Ovary (tissue), 9 donors: ENCODE results near the gene SCN4A. TPM values are rescaled to one million over a fixed set of nuclear protein-coding genes. Genes with fewer than 3 reads are reported as not detected.

Experiments
- DNase-seq, 5 donors: peaks; one replicate each; pipeline ENCODE4 v3.0.0-alpha.2; 2019 to 2020
- H3K27ac ChIP-seq, 2 donors: fragments of 200-600 bp; one replicate each; pipeline versions ENCODE4 v1.5.1 to v1.8.0; 2019 to 2022
- H3K27me3 ChIP-seq: fragments of 200-600 bp; one replicate; pipeline ENCODE4 v1.8.0; 2022
- H3K36me3 ChIP-seq: fragments of 200-600 bp; sonication (generic); one replicate; pipeline ENCODE4 v1.5.1; 2019
- H3K4me1 ChIP-seq: one replicate; pipeline ENCODE4 v1.8.1; 2013; ENCODE audit warnings: mild to moderate bottlenecking, moderate library complexity; ENCODE audit not compliant: insufficient read depth
- H3K4me3 ChIP-seq: fragments of 200-600 bp; sonication (generic); one replicate; pipeline ENCODE4 v1.5.1; 2017
- H3K9me3 ChIP-seq, 2 donors: fragments of 200-600 bp in 1 of 2; sonication (generic) in 1 of 2; one replicate each; pipeline versions ENCODE4 v1.5.1 to v1.8.1; 2013 to 2019; ENCODE audit warnings: mild to moderate bottlenecking in 1 of 2, moderate library complexity in 1 of 2
- CTCF ChIP-seq, 3 donors: fragments of 450-650 bp in 2 of 3; fragments of 200-600 bp in 1 of 3; IDR thresholded peaks; one replicate each; pipeline versions ENCODE4 v1.5.1 to v1.8.0; 2016 to 2022; ENCODE audit warnings: antibody characterized with exemption in 3 of 3, mild to moderate bottlenecking in 1 of 3
- EP300 ChIP-seq: sonication (generic); formaldehyde crosslinking; IDR thresholded peaks from one replicate; pipeline ENCODE4 v1.6.1; 2017; ENCODE audit warnings: antibody characterized with exemption
- POLR2A ChIP-seq: fragments of 450-650 bp; IDR thresholded peaks from one replicate; pipeline ENCODE4 v1.6.1; 2017; ENCODE audit warnings: antibody characterized with exemption, mild to moderate bottlenecking, moderate library complexity
- WGBS, 3 donors: extraction: QIAGEN DNeasy Blood & Tissue Kit in 1 of 3; methylation state at CpG; one replicate each; pipeline versions ENCODE4 v1.1.5 to v1.1.7; 2013 to 2017; 5-methylcytosine and 5-hydroxymethylcytosine counted together
- intact Hi-C, 4 donors: fragments of 100-400 bp; cut with DNase I; formaldehyde crosslinking; loops; one replicate each; pipeline versions ENCODE4 v1.11.0 to v1.15.1; 2022 to 2023
- polyA plus RNA-seq, 2 donors: library from polyadenylated mRNA; stranded (reverse); fragments of 200-250 nt in 1 of 2; fragments of 350-450 nt in 1 of 2; fragmentation: Illumina TruSeq in 1 of 2; extraction: RNeasy Lipid Tissue Mini Kit (QIAGEN cat#74804) in 1 of 2; gene quantifications; one replicate each; pipeline ENCODE4 v1.2.3, GENCODE V29; 2013 to 2014
- total RNA-seq, 7 donors: library from RNA; depleted of rRNA in 2 of 7; stranded (reverse); fragments of >200 nt in 2 of 7; fragmentation: NEBNext Ultra II Directional in 3 of 7; extraction: Animal tissue kit (Norgen Biotek cat#: 25700) in 3 of 7; gene quantifications; one replicate each; pipeline versions ENCODE4 v1.1.0 to v1.2.4, GENCODE V29; 2016 to 2023
- donor health status: DM: no; HTN: no; CAD: no; lungs with moderate emphysema.
- donor health status: DM: no; HTN: no; CAD: no.
- donor health status: Bipolar disorder and iron deficiency.
- donor health status: DM: yes; HTN: yes; CAD: no.
- donor health status: DM: no; HTN: no; CAD: no.
- donor health status: DM: yes; HTN: yes; CAD: no.

Gene SCN4A
- total and polyA plus RNA-seq, 9 donors: 0.27 to 2.5 (median 0.62) TPM; not detected in 1

GRCh38 chr17:63969278-63969677 lies 3.4 kb downstream of the SCN4A start:
- TF ChIP-seq CTCF (IDR thresholded peaks at IDR 0.05) (no peak), POLR2A (no peak), EP300 (no peak)
- 67 to 75% (median 71%) methylated on average over 10 of the region's 10 CpGs for WGBS, 3 donors
- H3K4me3 ChIP-seq: no peak overlapping the region
- DNase-seq: no peak
- no peak overlapping the region for H3K27ac ChIP-seq
- intact Hi-C loops: no loop called here
- no peaks in the 10 kb centered on the region for H3K9me3 ChIP-seq
- H3K36me3 ChIP-seq: no peaks in the 10 kb centered on the region
- no peaks in the 10 kb centered on the region for H3K4me1 ChIP-seq
- no peaks in the 10 kb centered on the region for H3K27me3 ChIP-seq

GRCh38 chr17:63967953-63968352 lies 4.8 kb downstream of the SCN4A start:
- TF ChIP-seq CTCF (IDR thresholded peaks at IDR 0.05) (no peak), EP300 (no peak), POLR2A (no peak)
- H3K4me3 ChIP-seq: no peak overlapping the region
- no peak overlapping the region for H3K27ac ChIP-seq
- H3K4me1 ChIP-seq: no peaks in the 10 kb centered on the region
- intact Hi-C loops: no loop called here
- 88 to 90% (median 89%) methylated on average over 19 of the region's 19 CpGs for WGBS, 3 donors
- H3K36me3 ChIP-seq: no peaks in the 10 kb centered on the region
- no peaks in the 10 kb centered on the region for H3K27me3 ChIP-seq
- no peak for DNase-seq
- H3K9me3 ChIP-seq: no peaks in the 10 kb centered on the region

- Histone ChIP-seq H3K4me3 (no peak overlapping the region), H3K9me3 (no peaks in the 10 kb centered on the region), H3K27ac (no peak overlapping the region), H3K4me1 (peaks cover 5% of the 10 kb centered on the region), H3K36me3 (no peaks in the 10 kb centered on the region), H3K27me3 (no peaks in the 10 kb centered on the region)
- WGBS, 3 donors: 78 to 86% (median 80%) methylated on average over 11 of the region's 11 CpGs
- intact Hi-C loops: no loop called here
- DNase-seq: no peak
- TF ChIP-seq CTCF (IDR thresholded peaks at IDR 0.05) (no peak), EP300 (no peak), POLR2A (no peak)
Measured at GRCh38 chr17:63966646-63967264, 6.0 kb downstream of the SCN4A start.

- Histone ChIP-seq H3K27ac (no peak overlapping the region), H3K27me3 (no peaks in the 10 kb centered on the region), H3K4me1 (peaks cover 9% of the 10 kb centered on the region), H3K4me3 (no peak overlapping the region), H3K36me3 (no peaks in the 10 kb centered on the region), H3K9me3 (no peaks in the 10 kb centered on the region)
- intact Hi-C loops: no loop called here
- no peak for TF ChIP-seq EP300
- TF ChIP-seq POLR2A: no peak
- no peak for TF ChIP-seq CTCF (IDR thresholded peaks at IDR 0.05)
- WGBS, 3 donors: 84 to 88% (median 86%) methylated on average over 4 of the region's 4 CpGs
- no peak for DNase-seq
Measured at GRCh38 chr17:63963123-63963522, 9.6 kb downstream of the SCN4A start.
